ENCODE results near the gene ADGRF3. TPM values are rescaled to one million over a fixed set of nuclear protein-coding genes. Genes with fewer than 3 reads are reported as not detected.
A peak's percentile ranks its signal among the peaks of the same experiment; 100 is the strongest.

The ADGRF3 gene
- total and polyA plus RNA-seq, 2 of the 13 experiments (the other 11 are each of a cell fraction or from before 2014, with no cell fraction given) = 0.40 to 1.5 TPM

DNA sequence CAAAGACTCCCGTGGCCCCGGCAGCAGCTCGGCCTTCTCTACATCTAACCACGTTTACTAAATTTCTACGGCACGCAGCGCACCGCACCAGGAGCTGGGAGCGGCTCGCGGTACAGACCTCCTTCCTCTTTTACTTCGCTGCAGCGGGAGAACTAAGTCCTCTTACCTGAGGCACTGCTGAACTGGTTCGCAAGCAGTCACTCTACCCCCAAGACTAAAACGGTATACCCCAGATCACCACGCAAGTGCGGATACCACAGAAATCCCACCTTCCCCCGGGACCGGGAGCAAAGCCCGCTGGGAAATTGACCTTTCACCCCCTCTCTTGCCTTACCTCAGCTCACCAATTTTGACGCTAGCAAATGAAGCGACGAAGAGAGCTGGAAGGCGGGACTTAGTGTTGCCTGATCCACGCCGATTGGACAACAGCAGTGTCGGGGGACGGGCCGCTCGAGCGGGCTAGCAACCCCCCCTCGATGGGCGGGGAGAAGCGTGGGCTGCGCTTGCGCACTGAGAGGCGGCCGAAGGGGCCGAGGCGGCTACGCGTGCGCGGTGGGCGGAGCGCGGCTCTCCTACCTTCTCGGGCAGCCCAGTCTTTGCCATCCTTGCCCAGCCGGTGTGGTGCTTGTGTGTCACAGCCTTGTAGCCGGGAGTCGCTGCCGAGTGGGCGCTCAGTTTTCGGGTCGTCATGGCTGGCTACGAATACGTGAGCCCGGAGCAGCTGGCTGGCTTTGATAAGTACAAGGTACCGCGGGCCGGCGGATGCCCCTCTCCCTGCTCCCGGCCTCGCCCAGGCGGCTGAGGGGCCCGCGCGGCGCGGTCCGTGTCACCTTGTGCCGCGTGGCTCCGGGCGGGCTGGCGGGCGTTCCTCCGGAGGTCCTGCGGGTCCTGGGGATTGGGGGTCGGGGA is 790 bp downstream of the ADGRF3 start, which contains the start of gene SELENOI (continued):
- TF ChIP-seq ZNF841 (CRISPR knock-in tag; IDR thresholded peaks at IDR 0.05; ENCODE audit: borderline replicate concordance) (no peak), RBFOX2 (IDR thresholded peaks at IDR 0.05; ENCODE audit: low read depth, low read length) (peak; percentile 97), NCOR1 (IDR thresholded peaks at IDR 0.05; ENCODE audit: borderline replicate concordance, low read length) (peak; percentile 32; the same call in 1 of the 2 replicates), CHD2 (IDR thresholded peaks at IDR 0.05; ENCODE audit: low read depth, low read length) (peak; percentile 69), ZFP41 (CRISPR knock-in tag; IDR thresholded peaks at IDR 0.05; ENCODE audit: borderline replicate concordance) (peak; percentile 86; the same call in 1 of the 2 replicates), PRPF4 (IDR thresholded peaks at IDR 0.05; ENCODE audit: low read depth, low read length, poor library complexity, severe bottlenecking) (no peak), ZNF605 (CRISPR knock-in tag; IDR thresholded peaks at IDR 0.05) (peak; percentile 99)
- TF ChIP-seq, protein P1, sequence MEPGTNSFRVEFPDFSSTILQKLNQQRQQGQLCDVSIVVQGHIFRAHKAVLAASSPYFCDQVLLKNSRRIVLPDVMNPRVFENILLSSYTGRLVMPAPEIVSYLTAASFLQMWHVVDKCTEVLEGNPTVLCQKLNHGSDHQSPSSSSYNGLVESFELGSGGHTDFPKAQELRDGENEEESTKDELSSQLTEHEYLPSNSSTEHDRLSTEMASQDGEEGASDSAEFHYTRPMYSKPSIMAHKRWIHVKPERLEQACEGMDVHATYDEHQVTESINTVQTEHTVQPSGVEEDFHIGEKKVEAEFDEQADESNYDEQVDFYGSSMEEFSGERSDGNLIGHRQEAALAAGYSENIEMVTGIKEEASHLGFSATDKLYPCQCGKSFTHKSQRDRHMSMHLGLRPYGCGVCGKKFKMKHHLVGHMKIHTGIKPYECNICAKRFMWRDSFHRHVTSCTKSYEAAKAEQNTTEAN (CRISPR knock-in tag; conservative IDR thresholded peaks at IDR 0.05) = peak; percentile 23; the same call in 1 of the 2 replicates
- TF ChIP-seq, protein P2, sequence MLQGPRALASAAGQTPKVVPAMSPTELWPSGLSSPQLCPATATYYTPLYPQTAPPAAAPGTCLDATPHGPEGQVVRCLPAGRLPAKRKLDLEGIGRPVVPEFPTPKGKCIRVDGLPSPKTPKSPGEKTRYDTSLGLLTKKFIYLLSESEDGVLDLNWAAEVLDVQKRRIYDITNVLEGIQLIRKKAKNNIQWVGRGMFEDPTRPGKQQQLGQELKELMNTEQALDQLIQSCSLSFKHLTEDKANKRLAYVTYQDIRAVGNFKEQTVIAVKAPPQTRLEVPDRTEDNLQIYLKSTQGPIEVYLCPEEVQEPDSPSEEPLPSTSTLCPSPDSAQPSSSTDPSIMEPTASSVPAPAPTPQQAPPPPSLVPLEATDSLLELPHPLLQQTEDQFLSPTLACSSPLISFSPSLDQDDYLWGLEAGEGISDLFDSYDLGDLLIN (CRISPR knock-in tag; IDR thresholded peaks at IDR 0.05; ENCODE audit: borderline replicate concordance) = 0 out of 2 replicates have a peak, but pooled peaks have one; percentile 17
- TF ChIP-seq, protein P3, sequence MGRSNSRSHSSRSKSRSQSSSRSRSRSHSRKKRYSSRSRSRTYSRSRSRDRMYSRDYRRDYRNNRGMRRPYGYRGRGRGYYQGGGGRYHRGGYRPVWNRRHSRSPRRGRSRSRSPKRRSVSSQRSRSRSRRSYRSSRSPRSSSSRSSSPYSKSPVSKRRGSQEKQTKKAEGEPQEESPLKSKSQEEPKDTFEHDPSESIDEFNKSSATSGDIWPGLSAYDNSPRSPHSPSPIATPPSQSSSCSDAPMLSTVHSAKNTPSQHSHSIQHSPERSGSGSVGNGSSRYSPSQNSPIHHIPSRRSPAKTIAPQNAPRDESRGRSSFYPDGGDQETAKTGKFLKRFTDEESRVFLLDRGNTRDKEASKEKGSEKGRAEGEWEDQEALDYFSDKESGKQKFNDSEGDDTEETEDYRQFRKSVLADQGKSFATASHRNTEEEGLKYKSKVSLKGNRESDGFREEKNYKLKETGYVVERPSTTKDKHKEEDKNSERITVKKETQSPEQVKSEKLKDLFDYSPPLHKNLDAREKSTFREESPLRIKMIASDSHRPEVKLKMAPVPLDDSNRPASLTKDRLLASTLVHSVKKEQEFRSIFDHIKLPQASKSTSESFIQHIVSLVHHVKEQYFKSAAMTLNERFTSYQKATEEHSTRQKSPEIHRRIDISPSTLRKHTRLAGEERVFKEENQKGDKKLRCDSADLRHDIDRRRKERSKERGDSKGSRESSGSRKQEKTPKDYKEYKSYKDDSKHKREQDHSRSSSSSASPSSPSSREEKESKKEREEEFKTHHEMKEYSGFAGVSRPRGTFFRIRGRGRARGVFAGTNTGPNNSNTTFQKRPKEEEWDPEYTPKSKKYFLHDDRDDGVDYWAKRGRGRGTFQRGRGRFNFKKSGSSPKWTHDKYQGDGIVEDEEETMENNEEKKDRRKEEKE (IDR thresholded peaks at IDR 0.05) = no peak
- TF ChIP-seq, protein P4, sequence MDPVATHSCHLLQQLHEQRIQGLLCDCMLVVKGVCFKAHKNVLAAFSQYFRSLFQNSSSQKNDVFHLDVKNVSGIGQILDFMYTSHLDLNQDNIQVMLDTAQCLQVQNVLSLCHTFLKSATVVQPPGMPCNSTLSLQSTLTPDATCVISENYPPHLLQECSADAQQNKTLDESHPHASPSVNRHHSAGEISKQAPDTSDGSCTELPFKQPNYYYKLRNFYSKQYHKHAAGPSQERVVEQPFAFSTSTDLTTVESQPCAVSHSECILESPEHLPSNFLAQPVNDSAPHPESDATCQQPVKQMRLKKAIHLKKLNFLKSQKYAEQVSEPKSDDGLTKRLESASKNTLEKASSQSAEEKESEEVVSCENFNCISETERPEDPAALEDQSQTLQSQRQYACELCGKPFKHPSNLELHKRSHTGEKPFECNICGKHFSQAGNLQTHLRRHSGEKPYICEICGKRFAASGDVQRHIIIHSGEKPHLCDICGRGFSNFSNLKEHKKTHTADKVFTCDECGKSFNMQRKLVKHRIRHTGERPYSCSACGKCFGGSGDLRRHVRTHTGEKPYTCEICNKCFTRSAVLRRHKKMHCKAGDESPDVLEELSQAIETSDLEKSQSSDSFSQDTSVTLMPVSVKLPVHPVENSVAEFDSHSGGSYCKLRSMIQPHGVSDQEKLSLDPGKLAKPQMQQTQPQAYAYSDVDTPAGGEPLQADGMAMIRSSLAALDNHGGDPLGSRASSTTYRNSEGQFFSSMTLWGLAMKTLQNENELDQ (CRISPR knock-in tag; IDR thresholded peaks at IDR 0.05; ENCODE audit: borderline replicate concordance) = no peak
- TF ChIP-seq, protein P5, sequence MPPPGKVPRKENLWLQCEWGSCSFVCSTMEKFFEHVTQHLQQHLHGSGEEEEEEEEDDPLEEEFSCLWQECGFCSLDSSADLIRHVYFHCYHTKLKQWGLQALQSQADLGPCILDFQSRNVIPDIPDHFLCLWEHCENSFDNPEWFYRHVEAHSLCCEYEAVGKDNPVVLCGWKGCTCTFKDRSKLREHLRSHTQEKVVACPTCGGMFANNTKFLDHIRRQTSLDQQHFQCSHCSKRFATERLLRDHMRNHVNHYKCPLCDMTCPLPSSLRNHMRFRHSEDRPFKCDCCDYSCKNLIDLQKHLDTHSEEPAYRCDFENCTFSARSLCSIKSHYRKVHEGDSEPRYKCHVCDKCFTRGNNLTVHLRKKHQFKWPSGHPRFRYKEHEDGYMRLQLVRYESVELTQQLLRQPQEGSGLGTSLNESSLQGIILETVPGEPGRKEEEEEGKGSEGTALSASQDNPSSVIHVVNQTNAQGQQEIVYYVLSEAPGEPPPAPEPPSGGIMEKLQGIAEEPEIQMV (CRISPR knock-in tag; IDR thresholded peaks at IDR 0.05; ENCODE audit: low read depth) = no peak; the same call in 1 of the 2 replicates
- TF ChIP-seq, protein P6, sequence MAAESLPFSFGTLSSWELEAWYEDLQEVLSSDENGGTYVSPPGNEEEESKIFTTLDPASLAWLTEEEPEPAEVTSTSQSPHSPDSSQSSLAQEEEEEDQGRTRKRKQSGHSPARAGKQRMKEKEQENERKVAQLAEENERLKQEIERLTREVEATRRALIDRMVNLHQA (CRISPR knock-in tag; IDR thresholded peaks at IDR 0.05) = no peak
- TF ChIP-seq, protein P7, sequence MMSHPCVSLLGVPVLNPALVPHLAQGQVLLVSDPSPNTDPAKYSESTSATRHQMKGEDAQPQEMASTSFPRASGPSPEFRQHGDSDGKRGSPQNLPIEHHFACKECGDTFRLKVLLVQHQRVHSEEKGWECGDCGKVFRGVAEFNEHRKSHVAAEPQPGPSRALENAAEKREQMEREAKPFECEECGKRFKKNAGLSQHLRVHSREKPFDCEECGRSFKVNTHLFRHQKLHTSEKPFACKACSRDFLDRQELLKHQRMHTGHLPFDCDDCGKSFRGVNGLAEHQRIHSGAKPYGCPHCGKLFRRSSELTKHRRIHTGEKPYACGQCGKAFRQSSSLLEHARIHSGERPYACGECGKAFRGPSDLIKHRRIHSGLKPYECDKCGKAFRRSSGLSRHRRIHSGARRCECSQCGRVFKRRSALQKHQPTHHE (CRISPR knock-in tag; IDR thresholded peaks at IDR 0.05; ENCODE audit: borderline replicate concordance) = peak; percentile 91
